Activated naive CD8-positive, alpha-beta T cell treated with anti-CD3 and anti-CD28 coated beads, Interleukin-2, amount 50 U/mL, for 16 hours (primary cell): ENCODE results near the gene KRT14.
A peak's percentile ranks its signal among the peaks of the same experiment; 100 is the strongest.
"Not testable (repeated sequence)": the region's sequence is repeated elsewhere in the genome, so short reads cannot be mapped to it uniquely, and the experiment has no call there.

Experiments
- DNase-seq: peaks from one replicate; pipeline ENCODE4 v3.0.0-alpha.2; 2020; ENCODE audit warnings: low read depth, low spot score

KRT14 gene

GRCh38 chr17:41579484-41580243 is 7.0 kb downstream of the KRT14 start:
- DNase-seq: peak; percentile 14

GRCh38 chr17:41578971-41579370 is 7.7 kb downstream of the KRT14 start:
- DNase-seq: no peak

DNA sequence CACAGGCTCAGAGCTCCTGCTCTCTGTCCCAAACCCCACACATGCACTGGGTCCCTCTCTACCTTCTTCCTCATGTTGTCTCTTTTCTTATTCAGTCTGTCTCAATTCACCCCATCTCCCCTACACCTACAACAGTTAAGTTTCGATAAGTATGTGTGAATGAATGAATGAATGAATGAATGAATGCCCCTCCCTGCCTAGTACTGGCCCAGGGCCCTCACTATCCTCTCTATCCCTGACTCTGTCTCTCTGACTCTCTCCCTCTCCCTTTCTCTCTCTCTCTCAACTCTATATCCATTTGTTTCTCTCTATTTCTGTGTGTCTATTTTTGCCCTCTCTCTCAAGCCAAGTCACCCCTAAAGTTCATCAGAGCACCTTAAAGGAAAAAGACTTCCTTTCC is 8.2 kb downstream of the KRT14 start:
- DNase-seq: no peak

GRCh38 chr17:41576740-41577139 is 10.0 kb downstream of the KRT14 start:
- not testable (repeated sequence) for DNase-seq

DNA sequence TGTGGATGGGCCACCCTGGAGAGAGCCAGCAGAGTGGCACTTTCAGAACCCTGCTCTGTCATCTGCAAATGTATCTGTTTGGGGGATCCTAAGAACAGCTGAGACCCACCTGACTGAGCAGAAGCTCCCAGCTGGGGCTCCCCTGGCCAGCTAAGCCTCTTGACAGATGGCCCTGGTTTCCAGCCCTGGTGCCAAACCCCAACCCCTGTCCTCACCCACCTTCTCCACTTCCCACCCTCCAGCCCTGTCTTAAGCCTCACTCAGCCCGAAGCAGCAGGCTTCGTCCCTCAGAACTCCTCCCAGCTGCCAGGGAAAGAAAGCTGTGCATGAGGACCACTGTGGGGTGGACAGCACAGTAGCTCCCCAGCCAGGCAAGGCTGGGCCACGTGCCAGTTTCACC is 11.4 kb downstream of the KRT14 start:
- no peak for DNase-seq

GRCh38 chr17:41571561-41572434 is 14.9 kb downstream of the KRT14 start, which contains the start of gene KRT9:
Gene KRT9, minus strand, starts transcription at chr17:41572059. Its CDS starts 67 bp downstream, at chr17:41571992.
- no peak for DNase-seq

GRCh38 chr17:41567317-41567716 is 19.4 kb downstream of the KRT14 start:
- DNase-seq: no peak

DNA sequence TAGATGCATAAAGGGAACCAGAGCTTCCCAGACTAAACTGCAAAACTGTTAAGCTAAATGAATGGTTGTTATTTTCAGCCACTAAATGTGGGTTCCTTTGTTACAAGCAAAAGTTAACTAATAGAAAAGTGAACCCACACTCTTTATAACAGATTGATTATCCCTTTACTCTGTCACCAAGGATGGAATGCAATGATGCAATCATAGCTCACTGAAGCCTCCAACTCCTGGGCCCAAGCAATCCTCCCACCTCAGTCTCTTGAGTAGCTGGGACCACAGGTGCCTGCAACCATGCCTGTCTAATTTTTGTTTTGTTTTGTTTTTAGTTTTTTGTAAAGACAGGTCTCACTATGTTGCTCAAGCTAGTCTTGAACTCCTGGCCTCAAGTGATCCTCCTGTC is 21.4 kb downstream of the KRT14 start:
- DNase-seq: no peak

GRCh38 chr17:41563607-41564170 is 23.0 kb downstream of the KRT14 start:
- no peak for DNase-seq

DNA sequence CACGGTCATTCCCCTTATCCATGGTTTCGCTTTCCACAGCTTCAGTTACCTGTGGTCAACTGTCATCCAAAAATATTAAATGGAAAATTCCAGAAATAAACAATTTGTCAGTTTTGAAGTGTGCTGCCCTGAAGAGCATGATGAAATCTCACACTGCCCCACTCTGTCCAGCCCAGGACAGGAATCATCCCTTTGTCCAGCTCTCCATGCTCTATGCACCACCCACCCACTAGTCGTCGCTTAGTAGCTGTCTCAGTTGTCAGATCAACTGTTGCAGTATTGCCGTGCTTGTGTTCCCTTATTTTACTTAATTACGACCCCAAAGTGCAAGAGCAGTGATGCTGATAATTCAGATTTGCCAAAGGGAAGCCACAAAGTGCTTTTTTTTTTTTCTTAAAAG is 25.1 kb downstream of the KRT14 start:
- no peak for DNase-seq

- DNase-seq: no peak
Observed at GRCh38 chr17:41559548-41559947, 27.1 kb downstream of the KRT14 start.

GRCh38 chr17:41556931-41557330 is 29.8 kb downstream of the KRT14 start:
- DNase-seq: no peak

GRCh38 chr17:41556306-41556705 is 30.4 kb downstream of the KRT14 start:
- no peak for DNase-seq

DNA sequence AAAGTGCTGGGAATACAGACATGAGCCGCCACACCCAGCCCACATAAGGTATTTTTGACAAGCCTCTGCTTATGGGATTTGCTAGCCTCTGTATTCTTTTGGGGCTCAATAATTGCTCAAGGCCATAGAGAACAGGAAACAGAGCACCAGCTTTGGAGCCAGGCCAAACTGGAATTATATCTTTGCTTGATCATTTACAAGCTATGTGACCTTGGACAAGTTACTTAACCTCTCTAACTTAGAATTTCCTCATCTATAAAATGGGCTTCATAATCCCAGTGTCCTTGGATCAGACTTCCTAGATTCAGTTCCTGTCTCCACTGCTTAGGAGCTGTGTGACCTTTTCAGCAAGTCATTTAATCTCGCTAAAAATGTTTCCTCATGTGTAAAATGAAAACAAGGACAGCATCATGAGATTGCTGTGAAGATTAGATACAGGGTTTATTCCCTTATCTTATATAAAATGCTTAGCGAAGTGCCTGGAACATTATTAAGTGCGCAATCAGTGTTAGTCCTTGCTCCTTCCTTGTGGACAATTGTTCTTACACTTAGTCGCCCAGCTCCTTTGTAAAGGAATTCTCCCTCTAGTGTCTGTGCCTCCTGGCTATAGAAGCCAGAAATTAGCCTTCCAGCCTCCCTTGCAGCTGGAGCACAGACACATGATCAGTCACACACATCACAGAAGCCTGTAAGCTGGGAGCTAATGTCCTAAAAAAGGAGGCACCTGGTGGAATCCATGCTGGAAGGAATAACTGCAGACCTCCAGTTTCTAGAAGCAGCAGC is 31.4 kb downstream of the KRT14 start:
- DNase-seq: no peak

- no peak for DNase-seq
Observed at GRCh38 chr17:41553987-41554680, 32.6 kb downstream of the KRT14 start.

GRCh38 chr17:41553176-41553575 is 33.5 kb downstream of the KRT14 start:
- DNase-seq: no peak

DNA sequence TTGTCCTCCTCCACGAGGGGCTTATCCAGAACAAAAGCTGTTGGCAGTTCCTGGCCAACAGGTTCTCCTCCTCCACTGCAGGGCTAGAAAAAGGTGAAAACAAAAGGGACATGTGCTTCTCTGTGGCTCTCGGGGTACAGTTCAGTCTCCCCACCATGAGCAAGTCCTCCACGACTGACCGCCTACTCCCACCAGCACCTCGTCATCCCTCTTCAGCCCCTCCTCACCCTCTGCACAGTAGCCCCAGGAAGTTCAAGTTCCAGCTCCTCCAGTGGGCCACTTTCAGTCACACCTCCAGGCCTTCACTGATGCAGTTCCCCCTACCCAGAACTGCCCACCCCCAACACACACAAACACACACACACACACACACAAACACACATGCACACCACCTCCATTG is 34.2 kb downstream of the KRT14 start:
- DNase-seq: no peak

- no peak for DNase-seq
Observed at GRCh38 chr17:41551365-41551764, 35.3 kb downstream of the KRT14 start.

DNA sequence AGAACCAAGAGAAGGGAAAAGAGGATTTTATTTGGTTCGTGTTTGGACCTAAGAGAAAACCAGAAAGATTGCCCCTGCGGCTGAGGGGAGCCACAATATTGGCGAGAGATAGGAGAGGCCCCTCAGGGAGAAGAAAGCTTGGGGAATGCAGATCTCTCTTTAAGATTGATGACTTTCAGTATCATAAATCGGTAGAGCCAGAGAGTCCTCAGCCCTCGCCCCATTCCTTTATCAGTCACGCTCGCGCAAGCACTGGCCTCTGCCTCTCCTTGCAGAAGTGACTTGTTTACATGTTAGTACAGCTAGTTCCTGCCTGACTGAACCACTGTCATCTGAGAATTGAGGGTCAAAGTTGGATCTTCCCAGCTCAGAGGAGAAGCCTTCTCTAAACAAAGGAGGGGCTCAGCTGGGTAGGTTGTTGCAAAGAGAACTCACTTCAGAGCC is 37.1 kb downstream of the KRT14 start:
- no peak for DNase-seq

DNA sequence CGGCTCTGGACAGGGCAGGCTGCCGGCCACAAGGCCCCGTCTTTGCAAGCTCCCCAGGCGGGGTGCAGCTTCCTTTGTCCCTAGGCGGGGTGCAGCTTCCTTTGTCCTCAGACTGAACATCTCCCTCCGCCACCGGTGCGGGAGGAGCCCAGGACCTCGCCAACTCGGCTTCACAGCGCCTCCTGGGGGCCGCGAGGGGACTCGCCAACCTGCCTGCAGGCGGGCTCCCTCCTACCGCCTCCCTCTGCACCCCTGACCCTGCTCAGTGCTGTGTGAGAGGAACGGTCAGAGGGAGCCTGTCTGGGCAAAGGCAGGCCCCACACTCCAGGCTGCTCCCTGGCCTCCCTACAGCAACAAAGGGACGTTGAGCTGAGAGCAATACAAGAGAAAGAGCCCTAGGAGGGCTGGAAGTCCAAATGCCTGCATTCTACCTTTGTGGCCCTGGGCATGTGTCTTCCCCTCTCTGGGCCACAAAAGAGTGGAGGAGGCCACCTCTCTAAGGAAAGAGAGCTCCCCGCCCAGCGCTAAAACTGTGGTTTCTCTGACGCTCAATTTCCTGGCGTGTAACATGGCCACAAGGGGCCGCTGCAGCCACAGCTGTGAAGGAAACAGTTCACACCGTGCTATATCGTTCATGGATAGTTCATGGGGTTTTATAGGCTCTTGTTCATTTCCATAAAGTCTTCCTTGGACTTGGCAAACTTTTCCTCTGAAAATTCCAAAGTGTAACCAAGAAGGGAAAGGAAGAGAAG is 37.7 kb downstream of the KRT14 start:
- peak; percentile 62 for DNase-seq
